Tracheal epithelial cell (primary cell): Measurements from ENCODE around the gene DEFB110. TPM values are rescaled to one million over a fixed set of nuclear protein-coding genes. Genes with fewer than 3 reads are reported as not detected.

Experiments used
- total RNA-seq: library from RNA; depleted of rRNA; stranded (reverse); fragments of >200 nt; gene quantifications from 2 replicates; pipeline ENCODE4 v1.2.1, GENCODE V29; 2014

DEFB110 gene
- not detected in 2 replicates for total RNA-seq

DNA sequence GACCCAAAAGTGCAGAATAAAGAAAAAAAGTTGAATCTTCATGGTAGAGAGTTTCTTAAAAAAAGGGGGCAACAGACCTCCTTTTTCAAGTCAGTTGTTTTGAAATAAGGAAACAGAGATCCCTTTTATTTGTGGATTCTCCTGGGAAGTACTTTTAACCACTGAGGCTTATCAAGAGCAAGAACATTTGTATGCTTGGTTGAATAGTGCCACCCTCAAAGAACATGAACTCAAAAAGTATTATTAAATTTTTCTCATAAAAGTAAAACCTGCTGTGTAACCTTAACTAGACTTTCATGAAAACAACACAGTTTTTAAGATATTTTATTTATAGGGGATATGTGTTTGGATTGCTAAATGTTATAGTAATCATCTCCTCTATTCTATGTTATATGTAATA, at the start of gene DEFB110:
TSS of gene DEFB110 (minus strand) at position 101 of the 400 bp plus-strand sequence. CDS start at position 42, 59 bp downstream.

DNA sequence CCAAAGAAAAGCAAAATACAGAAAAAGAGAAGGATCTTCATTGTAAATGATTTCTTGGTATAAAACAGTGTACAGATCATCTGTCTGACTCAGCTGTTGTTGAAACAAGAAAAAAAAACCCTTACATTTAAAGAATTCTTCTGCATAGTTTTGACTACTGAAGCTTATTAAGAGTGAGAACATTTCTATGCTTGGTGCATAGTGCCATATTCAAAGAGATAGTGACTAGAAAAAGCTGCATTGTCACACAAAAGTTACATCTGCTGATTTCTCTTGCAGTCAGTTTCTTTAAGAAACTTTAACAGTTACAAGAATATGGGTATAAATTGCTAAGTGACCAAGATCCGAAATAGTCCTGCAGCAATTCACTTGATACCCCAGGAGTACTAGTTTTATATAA, 28.0 kb upstream of the DEFB110 start, which contains the start of gene DEFB112:
TSS of gene DEFB112 (minus strand) at position 101 of the 400 bp plus-strand sequence. CDS start at position 41, 60 bp downstream.

DNA sequence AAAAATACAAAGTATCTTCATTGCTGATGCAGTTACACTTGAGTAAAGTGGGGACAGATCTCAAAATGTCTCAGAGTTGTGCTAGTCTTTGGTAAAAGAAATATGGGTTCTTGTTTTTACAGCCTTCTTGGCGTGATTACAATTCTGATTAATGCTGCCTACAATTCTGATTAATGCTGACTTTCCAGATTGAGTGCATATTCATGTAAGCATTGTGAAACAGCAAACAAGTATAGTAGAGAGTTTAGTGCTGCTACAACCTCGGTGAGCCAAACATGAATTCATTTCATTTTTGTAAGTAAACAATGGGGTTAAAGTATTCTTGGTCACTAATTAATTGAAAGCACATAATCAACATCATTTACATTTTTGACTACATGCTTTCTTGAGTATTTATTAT, 52.2 kb downstream of the DEFB110 start, which contains the start of gene DEFB113:
TSS of gene DEFB113 (minus strand) at position 21 of the 400 bp plus-strand sequence. CDS start at position 21, 0 bp downstream.

Other genes with a start within 250 kb of the DEFB110 start
- gene PGK2, start 234.7 kb downstream of the DEFB110 start, total RNA-seq = not detected in 2 replicates
- not detected in 2 replicates for gene CRISP1, start 155.5 kb downstream of the DEFB110 start, total RNA-seq
- gene DEFB114, start 57.8 kb downstream of the DEFB110 start, total RNA-seq = not detected in 2 replicates
- gene DEFB113, start 52.4 kb downstream of the DEFB110 start, total RNA-seq = not detected in 2 replicates
- gene DEFB112, start 27.9 kb upstream of the DEFB110 start, total RNA-seq = not detected in 2 replicates